Caco-2 (cell line): Measurements from ENCODE around the gene PARVA. TPM values are rescaled to one million over a fixed set of nuclear protein-coding genes. Genes with fewer than 3 reads are reported as not detected.

ENCODE experiments used
- BruUV-seq: library from RNA; stranded (reverse); fragments of 400-500 nt; replicated peaks from 2 replicates; lab custom pipeline; 2021; lab: Mats Ljungman, UMichigan
- CTCF ChIA-PET: fragments of 300-600 bp; sonication (Branson Sonifier 250); formaldehyde crosslinking; loops from one replicate; lab custom pipeline; 2022; ENCODE audit warnings: antibody characterized with exemption; lab: Charles Lee
- POLR2A ChIA-PET: fragments of 300-600 bp; sonication (Branson Sonifier 250); formaldehyde crosslinking; loops from one replicate; lab custom pipeline; 2022; ENCODE audit warnings: antibody characterized with exemption; lab: Charles Lee
- DNase-seq, 2 experiments: peaks; one replicate each; pipeline versions ENCODE4 v3.0.0 to v3.0.0-alpha.2; 2020 to 2022
- H3K27me3 ChIP-seq: replicated peaks from 2 replicates; pipeline ENCODE4 v1.6.0; 2011; ENCODE audit warnings: low read length; ENCODE audit not compliant: control insufficient read depth, insufficient read depth
- H3K36me3 ChIP-seq: 2 replicates; pipeline ENCODE4 v1.5.1; 2011; ENCODE audit warnings: low read length; ENCODE audit not compliant: control insufficient read depth, insufficient read depth
- H3K4me1 ChIP-seq: fragments of 250-450 bp; sonication (Bioruptor Pico); 2 replicates; pipeline ENCODE4 v1.5.1; 2020; ENCODE audit warnings: mild to moderate bottlenecking
- H3K4me3 ChIP-seq: 2 replicates; pipeline ENCODE4 v1.5.1; 2011; ENCODE audit warnings: low read depth, mild to moderate bottlenecking, control low read depth, low read length
- H3K9me3 ChIP-seq: fragments of 250-450 bp; sonication (Bioruptor Pico); 2 replicates; pipeline ENCODE4 v1.5.1; 2020; ENCODE audit warnings: mild to moderate bottlenecking, moderate library complexity
- H3K27ac Mint-ChIP-seq: one replicate; pipeline ENCODE4 v1.8.0; 2022; ENCODE audit warnings: mixed read lengths; ENCODE audit not compliant: unreplicated experiment
- H3K27me3 Mint-ChIP-seq: one replicate; pipeline ENCODE4 v1.8.0; 2022; ENCODE audit warnings: mixed read lengths; ENCODE audit not compliant: insufficient read depth, unreplicated experiment
- H3K36me3 Mint-ChIP-seq: one replicate; pipeline ENCODE4 v1.8.0; 2022; ENCODE audit warnings: mild to moderate bottlenecking, mixed read lengths; ENCODE audit not compliant: insufficient read depth, unreplicated experiment
- H3K4me1 Mint-ChIP-seq: one replicate; pipeline ENCODE4 v1.8.0; 2022; ENCODE audit warnings: low read depth, mixed read lengths; ENCODE audit not compliant: unreplicated experiment
- H3K4me3 Mint-ChIP-seq: one replicate; pipeline ENCODE4 v1.8.0; 2022; ENCODE audit warnings: mild to moderate bottlenecking, moderate library complexity, mixed read lengths; ENCODE audit not compliant: unreplicated experiment
- H3K9me3 Mint-ChIP-seq: one replicate; pipeline ENCODE4 v1.8.0; 2022; ENCODE audit warnings: mixed read lengths; ENCODE audit not compliant: unreplicated experiment
- CTCF ChIP-seq, 2 experiments: fragments of 200-600 bp in 1 of 2; IDR thresholded peaks; 1 replicate in 1 of 2; 2 replicates in 1 of 2; pipeline versions ENCODE4 v1.5.1 to v1.8.0; 2011 to 2022; ENCODE audit warnings: antibody characterized with exemption in 1 of 2, control low read depth in 1 of 2, inconsistent platforms in 1 of 2, low read depth in 1 of 2, low read length in 1 of 2, mild to moderate bottlenecking in 1 of 2, moderate library complexity in 1 of 2; ENCODE audit not compliant: insufficient read depth in 1 of 2, severe bottlenecking in 1 of 2, unreplicated experiment in 1 of 2
- intact Hi-C: fragments of 100-400 bp; cut with micrococcal nuclease; formaldehyde crosslinking; loops from one replicate; pipeline ENCODE4 v1.10.0; 2022; ENCODE audit not compliant: unreplicated experiment
- total RNA-seq: library from RNA; stranded (reverse); gene quantifications from 2 replicates; pipeline ENCODE4 v1.2.3, GENCODE V29; 2022

The PARVA gene
- total RNA-seq, 1 experiment from 2014 or later: 45.3 TPM

DNA sequence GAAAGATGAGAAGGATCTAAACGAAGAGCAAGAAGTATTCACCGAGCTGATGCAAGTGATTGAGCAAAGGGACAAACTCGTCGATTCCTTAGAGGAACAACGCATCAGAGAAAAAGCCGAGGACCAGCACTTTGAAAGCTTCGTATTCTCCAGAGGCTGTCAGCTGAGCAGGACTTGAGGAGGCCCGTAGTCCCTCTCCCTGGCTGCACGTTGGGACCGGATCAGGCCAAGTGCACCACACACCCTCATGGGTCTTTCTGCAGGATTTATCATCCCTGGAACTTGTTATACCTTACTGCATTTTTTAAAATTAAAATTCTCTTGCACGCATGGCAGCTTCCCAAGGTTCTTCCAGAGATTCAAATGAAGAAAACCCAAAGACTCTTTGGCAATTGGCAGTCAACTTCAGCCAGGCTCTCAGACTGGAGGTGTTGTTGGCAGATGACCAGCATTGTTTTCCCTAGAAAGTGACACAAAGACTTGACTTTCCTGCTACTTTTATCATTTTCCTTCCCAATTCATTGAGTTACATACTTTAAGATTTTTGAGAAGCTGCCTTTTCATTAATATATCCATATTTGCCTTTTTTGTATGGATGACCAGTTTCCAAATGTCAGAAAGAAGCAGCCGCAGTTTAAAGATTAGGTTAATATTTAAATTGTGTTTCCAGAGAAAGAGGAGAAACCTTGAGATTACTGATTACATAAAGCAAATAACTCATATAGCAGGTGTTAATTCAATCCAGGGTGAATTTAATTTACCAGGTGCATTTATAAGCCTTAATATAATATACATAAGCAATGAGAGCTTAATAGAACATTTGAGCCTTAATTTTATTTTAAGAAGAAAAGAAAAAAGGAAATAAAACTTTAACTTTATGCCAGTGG, 18.8 kb upstream of the PARVA start:
- peaks cover 11% of the 10 kb centered on the region for H3K4me1 ChIP-seq
- no peaks in the 10 kb centered on the region for H3K27me3 ChIP-seq
- no peak for TF ChIP-seq CTCF (IDR thresholded peaks at IDR 0.05; ENCODE audit: insufficient read depth in 1 of 2, low read depth in 1 of 2, low read length in 1 of 2, severe bottlenecking in 1 of 2, unreplicated experiment in 1 of 2)
- CTCF ChIA-PET: no interaction called here
- no TSS peak for BruUV-seq
- Mint-ChIP-seq H3K4me1 (peaks cover 7% of the 10 kb centered on the region), H3K27me3 (no peaks in the 10 kb centered on the region), H3K27ac (no peak overlapping the region), H3K9me3 (no peaks in the 10 kb centered on the region), H3K4me3 (no peak overlapping the region), H3K36me3 (no peaks in the 10 kb centered on the region)
- POLR2A ChIA-PET: no interaction called here
- H3K36me3 ChIP-seq: no peaks in the 10 kb centered on the region
- no peak overlapping the region for H3K4me3 ChIP-seq
- intact Hi-C loops: no loop called here
- no peak for DNase-seq
- H3K9me3 ChIP-seq: no peaks in the 10 kb centered on the region

- Histone ChIP-seq H3K36me3 (no peaks in the 10 kb centered on the region), H3K27me3 (no peaks in the 10 kb centered on the region), H3K4me3 (no peak overlapping the region), H3K4me1 (peaks cover 11% of the 10 kb centered on the region), H3K9me3 (no peaks in the 10 kb centered on the region)
- DNase-seq: no peak
- ChIA-PET POLR2A (no interaction called here), CTCF (no interaction called here)
- intact Hi-C loops: no loop called here
- Mint-ChIP-seq H3K4me1 (peaks cover 13% of the 10 kb centered on the region), H3K36me3 (no peaks in the 10 kb centered on the region), H3K27me3 (no peaks in the 10 kb centered on the region), H3K9me3 (no peaks in the 10 kb centered on the region), H3K4me3 (no peak overlapping the region), H3K27ac (no peak overlapping the region)
- TF ChIP-seq CTCF (IDR thresholded peaks at IDR 0.05; ENCODE audit: insufficient read depth in 1 of 2, low read depth in 1 of 2, low read length in 1 of 2, severe bottlenecking in 1 of 2, unreplicated experiment in 1 of 2): no peak
- no TSS peak for BruUV-seq
These were observed 17.6 kb upstream of the PARVA start for GRCh38 chr11:12359761-12360160.

DNA sequence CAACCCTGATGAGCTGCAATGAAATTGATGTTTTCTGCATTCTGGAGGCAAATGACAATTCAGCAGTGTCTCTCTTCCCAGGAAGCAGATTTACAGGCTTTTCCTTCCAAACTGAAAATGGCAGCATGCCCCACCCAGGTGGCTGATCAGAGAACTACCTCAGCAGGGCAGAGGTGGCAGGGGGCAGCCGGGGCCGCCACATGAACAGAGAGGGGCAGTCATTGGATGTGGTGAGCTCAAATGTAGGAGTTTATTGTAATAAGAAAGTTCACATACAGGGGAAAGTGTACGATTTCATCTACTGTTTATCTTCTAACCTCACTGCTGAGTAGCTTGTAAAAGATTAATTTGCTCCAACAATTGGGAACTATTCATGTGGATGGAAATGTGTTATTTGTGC, 15.7 kb upstream of the PARVA start:
- BruUV-seq: no TSS peak
- no peaks in the 10 kb centered on the region for H3K36me3 Mint-ChIP-seq
- intact Hi-C loops: no loop called here
- ChIA-PET POLR2A (no interaction called here), CTCF (no interaction called here)
- H3K4me1 ChIP-seq: peaks cover 18% of the 10 kb centered on the region
- H3K4me3 Mint-ChIP-seq: no peak overlapping the region
- no peak for DNase-seq
- no peaks in the 10 kb centered on the region for H3K27me3 Mint-ChIP-seq
- H3K36me3 ChIP-seq: no peaks in the 10 kb centered on the region
- H3K27ac Mint-ChIP-seq: no peak overlapping the region
- H3K9me3 ChIP-seq: no peaks in the 10 kb centered on the region
- no peaks in the 10 kb centered on the region for H3K9me3 Mint-ChIP-seq
- H3K4me3 ChIP-seq: no peak overlapping the region
- peaks cover 13% of the 10 kb centered on the region for H3K4me1 Mint-ChIP-seq
- no peak for TF ChIP-seq CTCF (IDR thresholded peaks at IDR 0.05; ENCODE audit: insufficient read depth in 1 of 2, low read depth in 1 of 2, low read length in 1 of 2, severe bottlenecking in 1 of 2, unreplicated experiment in 1 of 2)
- no peaks in the 10 kb centered on the region for H3K27me3 ChIP-seq
